IPS-15b (cell line): Measurements from ENCODE around the gene ASB6.
"Not testable (repeated sequence)": the region's sequence is repeated elsewhere in the genome, so short reads cannot be mapped to it uniquely, and the experiment has no call there.

Experiments
- H3K27me3 ChIP-seq: one replicate; pipeline ENCODE4 v1.6.1; 2013; ENCODE audit warnings: low read length; ENCODE audit not compliant: control insufficient read depth, insufficient read depth
- H3K36me3 ChIP-seq: one replicate; pipeline ENCODE4 v1.6.1; 2013; ENCODE audit warnings: low read length; ENCODE audit not compliant: control insufficient read depth, insufficient read depth
- H3K4me1 ChIP-seq: one replicate; pipeline ENCODE4 v1.6.1; 2013; ENCODE audit warnings: mild to moderate bottlenecking, low read length; ENCODE audit not compliant: control insufficient read depth, insufficient read depth
- H3K4me3 ChIP-seq: one replicate; pipeline ENCODE4 v1.5.1; 2013; ENCODE audit warnings: low read depth, low read length
- H3K9ac ChIP-seq: one replicate; pipeline ENCODE4 v1.6.1; 2013; ENCODE audit warnings: low read depth, mild to moderate bottlenecking, low read length
- H3K9me3 ChIP-seq: one replicate; pipeline ENCODE4 v1.6.1; 2013; ENCODE audit warnings: mild to moderate bottlenecking, low read length; ENCODE audit not compliant: control insufficient read depth, insufficient read depth

The ASB6 gene

GRCh38 chr9:129596541-129597331 lies 45.2 kb downstream of the ASB6 start:
- H3K4me1 ChIP-seq, result peaks cover 18% of the 10 kb centered on the region
- no peak overlapping the region for H3K9ac ChIP-seq
- no peaks in the 10 kb centered on the region for H3K9me3 ChIP-seq
- no peaks in the 10 kb centered on the region for H3K36me3 ChIP-seq
- peaks cover 45% of the 10 kb centered on the region for H3K27me3 ChIP-seq
- peak overlapping the region; percentile 79 for H3K4me3 ChIP-seq

DNA sequence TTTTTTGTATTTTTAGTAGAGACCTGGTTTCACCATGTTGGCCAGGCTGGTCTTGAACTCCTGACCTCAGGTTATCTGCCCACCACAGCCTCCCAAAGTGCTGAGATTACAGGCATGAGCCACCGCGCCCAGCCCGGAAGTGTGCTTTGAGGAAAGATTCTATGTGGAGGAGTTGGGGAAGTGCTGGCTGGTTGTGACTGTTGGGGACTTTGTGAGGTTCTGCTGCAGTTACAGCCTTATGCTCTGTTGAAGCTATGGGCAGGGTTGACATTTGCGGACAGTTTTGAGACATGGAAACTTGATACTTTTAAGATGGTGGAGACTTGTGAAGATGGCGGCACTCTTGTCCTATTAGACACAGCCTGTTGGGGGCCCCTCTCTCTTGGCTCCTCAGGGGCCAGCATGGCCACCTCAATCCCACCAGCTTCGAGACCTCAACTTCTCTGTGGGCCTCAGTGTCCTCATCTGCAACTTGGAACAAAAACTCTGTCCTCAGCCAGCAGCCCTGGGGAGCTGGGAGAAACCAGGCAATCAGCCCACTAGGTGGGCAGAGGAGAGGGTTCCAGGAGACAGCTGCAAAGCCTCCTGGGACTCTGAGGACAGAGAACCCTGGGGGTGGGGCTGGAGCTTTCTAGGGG lies 45.9 kb downstream of the ASB6 start:
- H3K9me3 ChIP-seq, result no peaks in the 10 kb centered on the region
- no peak overlapping the region for H3K9ac ChIP-seq
- no peaks in the 10 kb centered on the region for H3K36me3 ChIP-seq
- H3K4me3 ChIP-seq, result peak overlapping the region; percentile 79
- H3K27me3 ChIP-seq, result peaks cover 49% of the 10 kb centered on the region
- peaks cover 18% of the 10 kb centered on the region for H3K4me1 ChIP-seq

- H3K9ac ChIP-seq, result no peak overlapping the region
- peaks cover 18% of the 10 kb centered on the region for H3K4me1 ChIP-seq
- H3K9me3 ChIP-seq, result no peaks in the 10 kb centered on the region
- no peaks in the 10 kb centered on the region for H3K36me3 ChIP-seq
- H3K4me3 ChIP-seq, result no peak overlapping the region
- peaks cover 50% of the 10 kb centered on the region for H3K27me3 ChIP-seq
These were observed 46.6 kb downstream of the ASB6 start for GRCh38 chr9:129595311-129595741.

DNA sequence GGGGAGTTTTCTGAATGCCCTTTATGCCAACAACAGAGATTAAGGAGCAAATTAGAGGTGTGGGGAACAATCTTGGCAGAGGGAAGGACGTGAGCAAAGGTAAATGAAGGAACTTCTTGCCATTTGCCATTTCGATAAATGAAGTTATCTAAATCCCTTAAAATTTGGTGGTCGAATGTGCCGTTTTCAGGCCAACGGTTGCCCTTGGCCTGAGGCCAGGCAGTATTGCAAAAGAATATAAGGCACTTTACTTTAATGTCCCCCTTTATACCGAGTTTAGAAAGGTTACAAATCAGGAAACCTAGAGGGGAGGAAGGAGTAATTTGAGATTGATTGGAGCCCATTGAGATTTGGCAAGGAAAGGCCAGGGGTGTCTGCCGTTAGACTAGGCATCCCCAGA lies 47.3 kb downstream of the ASB6 start:
- Histone ChIP-seq H3K4me1 (peaks cover 18% of the 10 kb centered on the region), H3K36me3 (no peaks in the 10 kb centered on the region), H3K9me3 (no peaks in the 10 kb centered on the region), H3K9ac (no peak overlapping the region), H3K27me3 (peaks cover 54% of the 10 kb centered on the region), H3K4me3 (no peak overlapping the region)

DNA sequence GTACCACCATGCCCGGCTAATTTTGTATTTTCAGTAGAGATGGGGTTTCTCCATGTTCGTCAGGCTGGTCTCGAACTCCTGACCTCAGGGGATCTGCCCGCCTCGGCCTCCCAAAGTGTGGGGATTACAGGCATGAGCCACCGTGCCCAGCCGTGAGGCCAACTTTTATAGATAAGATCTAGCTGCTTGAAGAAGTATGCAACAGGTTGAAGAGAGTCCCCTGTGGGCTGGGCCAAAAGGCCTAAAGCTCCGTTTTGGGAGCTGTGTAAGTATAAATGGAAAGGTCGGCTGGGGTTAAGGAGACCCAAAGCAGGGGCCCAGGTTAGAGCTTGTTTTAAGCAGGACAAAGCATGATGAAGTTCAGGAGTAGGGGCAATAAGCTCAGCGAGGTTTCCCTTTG lies 49.2 kb downstream of the ASB6 start:
- H3K9ac ChIP-seq, H3K4me3 ChIP-seq, H3K9me3 ChIP-seq, H3K36me3 ChIP-seq: not testable (repeated sequence)
- Histone ChIP-seq H3K27me3 (peaks cover 63% of the 10 kb centered on the region), H3K4me1 (peaks cover 14% of the 10 kb centered on the region)

- Histone ChIP-seq H3K9ac (no peak overlapping the region), H3K36me3 (no peaks in the 10 kb centered on the region), H3K4me3 (peak overlapping the region; percentile 26), H3K27me3 (peaks cover 63% of the 10 kb centered on the region), H3K9me3 (no peaks in the 10 kb centered on the region), H3K4me1 (peaks cover 14% of the 10 kb centered on the region)
These were observed 50.0 kb downstream of the ASB6 start for GRCh38 chr9:129591916-129592315.

- peaks cover 14% of the 10 kb centered on the region for H3K4me1 ChIP-seq
- peaks cover 65% of the 10 kb centered on the region for H3K27me3 ChIP-seq
- H3K36me3 ChIP-seq, result no peaks in the 10 kb centered on the region
- no peak overlapping the region for H3K9ac ChIP-seq
- H3K9me3 ChIP-seq, result no peaks in the 10 kb centered on the region
- no peak overlapping the region for H3K4me3 ChIP-seq
These were observed 51.5 kb downstream of the ASB6 start for GRCh38 chr9:129590466-129590865.

GRCh38 chr9:129587487-129588262 lies 54.3 kb downstream of the ASB6 start:
- no peak overlapping the region for H3K9ac ChIP-seq
- peaks cover 9% of the 10 kb centered on the region for H3K4me1 ChIP-seq
- H3K36me3 ChIP-seq, result no peaks in the 10 kb centered on the region
- H3K9me3 ChIP-seq, result no peaks in the 10 kb centered on the region
- peaks cover 39% of the 10 kb centered on the region for H3K27me3 ChIP-seq
- H3K4me3 ChIP-seq, result no peak overlapping the region

DNA sequence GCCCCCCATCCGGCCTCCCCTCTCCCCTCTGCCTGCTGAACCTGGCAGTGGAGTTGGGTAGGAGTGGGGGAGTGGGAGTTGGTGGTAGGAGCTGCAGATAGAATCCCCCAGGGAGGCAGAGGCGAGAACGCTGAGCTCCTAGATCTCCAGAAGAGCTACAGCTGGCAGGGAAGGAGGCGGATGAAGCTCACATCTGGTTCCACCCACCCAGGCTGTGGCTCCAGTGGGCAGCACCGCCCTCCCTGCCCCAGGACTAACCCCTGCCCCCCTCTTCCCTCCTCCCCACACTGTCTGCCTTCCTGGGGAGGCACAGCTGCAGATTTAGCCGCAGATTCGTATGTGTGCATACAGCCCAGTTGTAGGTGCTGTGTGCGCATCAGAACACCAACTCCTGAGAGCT lies 55.3 kb downstream of the ASB6 start:
- H3K36me3 ChIP-seq, result no peaks in the 10 kb centered on the region
- no peak overlapping the region for H3K4me3 ChIP-seq
- H3K9ac ChIP-seq, result no peak overlapping the region
- no peaks in the 10 kb centered on the region for H3K9me3 ChIP-seq
- peaks cover 33% of the 10 kb centered on the region for H3K27me3 ChIP-seq
- H3K4me1 ChIP-seq, result peaks cover 5% of the 10 kb centered on the region

GRCh38 chr9:129586245-129586644 lies 55.7 kb downstream of the ASB6 start:
- Histone ChIP-seq H3K9ac (no peak overlapping the region), H3K9me3 (no peaks in the 10 kb centered on the region), H3K4me3 (no peak overlapping the region), H3K27me3 (peaks cover 30% of the 10 kb centered on the region), H3K4me1 (peaks cover 5% of the 10 kb centered on the region), H3K36me3 (no peaks in the 10 kb centered on the region)

DNA sequence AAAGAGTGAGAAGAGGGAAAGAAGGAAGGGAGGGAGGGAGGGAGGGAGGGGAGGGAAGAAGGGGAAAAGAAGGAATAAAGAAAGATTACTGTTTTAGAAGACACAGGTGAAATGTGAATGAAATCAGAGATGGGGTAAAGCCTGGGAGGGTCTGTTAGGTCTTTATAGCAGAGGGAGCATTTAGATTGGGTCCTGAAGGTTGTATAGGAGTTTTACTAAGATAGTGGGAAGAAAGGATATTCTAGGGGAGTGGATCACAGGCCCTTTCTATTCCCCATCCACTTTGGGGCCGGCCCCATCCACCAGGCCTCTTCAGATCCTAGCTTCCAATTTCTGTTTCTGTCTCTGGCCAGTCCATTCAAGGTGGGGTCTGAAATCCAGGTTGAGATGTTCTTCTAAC lies 56.6 kb downstream of the ASB6 start:
- peaks cover 5% of the 10 kb centered on the region for H3K4me1 ChIP-seq
- H3K27me3 ChIP-seq, result peaks cover 24% of the 10 kb centered on the region
- H3K9ac ChIP-seq, result no peak overlapping the region

More for the DNA sequence above, 56.6 kb downstream of the ASB6 start:
- H3K9me3 ChIP-seq, result no peaks in the 10 kb centered on the region
- H3K4me3 ChIP-seq, result no peak overlapping the region
- no peaks in the 10 kb centered on the region for H3K36me3 ChIP-seq
